Activated CD4-positive, alpha-beta T cell treated with anti-CD3 and anti-CD28 coated beads, Interleukin-2, amount 50 U/mL, for 4 hours (primary cell): ENCODE results near the gene SUGP1.

ENCODE experiments used
- DNase-seq, 2 experiments: peaks; one replicate each; pipeline ENCODE4 v3.0.0-alpha.2; 2020

Gene SUGP1

GRCh38 chr19:19341026-19341425 is 20.7 kb upstream of the SUGP1 start:
- no peak for DNase-seq

- DNase-seq: no peak
Observed at GRCh38 chr19:19338082-19338481, 17.8 kb upstream of the SUGP1 start.

- no peak for DNase-seq
Observed at GRCh38 chr19:19337120-19337519, 16.8 kb upstream of the SUGP1 start.

- DNase-seq: no peak
Observed at GRCh38 chr19:19336597-19336996, 16.3 kb upstream of the SUGP1 start.

- DNase-seq: no peak
Observed at GRCh38 chr19:19335408-19336158, 15.3 kb upstream of the SUGP1 start.

GRCh38 chr19:19334989-19335344 is 14.7 kb upstream of the SUGP1 start:
- no peak for DNase-seq

GRCh38 chr19:19334063-19334988 is 14.0 kb upstream of the SUGP1 start:
- no peak for DNase-seq

- no peak for DNase-seq
Observed at GRCh38 chr19:19329126-19329525, 8.8 kb upstream of the SUGP1 start.

- no peak for DNase-seq
Observed at GRCh38 chr19:19327672-19328071, 7.4 kb upstream of the SUGP1 start.

- DNase-seq: no peak
Observed at GRCh38 chr19:19324059-19324770, 3.9 kb upstream of the SUGP1 start.

GRCh38 chr19:19321141-19321577 is 850 bp upstream of the SUGP1 start:
- no peak for DNase-seq

- no peak for DNase-seq
Observed at GRCh38 chr19:19319732-19320360, 463 bp downstream of the SUGP1 start.

GRCh38 chr19:19316082-19316481 is 4.2 kb downstream of the SUGP1 start:
- DNase-seq: no peak

- DNase-seq: no peak
Observed at GRCh38 chr19:19315444-19315843, 4.9 kb downstream of the SUGP1 start.

- DNase-seq: no peak
Observed at GRCh38 chr19:19308373-19308772, 11.9 kb downstream of the SUGP1 start.

GRCh38 chr19:19306191-19306590 is 14.1 kb downstream of the SUGP1 start:
- DNase-seq: no peak

- DNase-seq: no peak
Observed at GRCh38 chr19:19305696-19306095, 14.6 kb downstream of the SUGP1 start.

GRCh38 chr19:19305066-19305465 is 15.2 kb downstream of the SUGP1 start:
- no peak for DNase-seq

GRCh38 chr19:19304186-19304965 is 15.9 kb downstream of the SUGP1 start:
- no peak for DNase-seq

GRCh38 chr19:19303411-19303810 is 16.9 kb downstream of the SUGP1 start:
- no peak for DNase-seq

GRCh38 chr19:19300613-19301012 is 19.7 kb downstream of the SUGP1 start:
- no peak for DNase-seq

- no peak for DNase-seq
Observed at GRCh38 chr19:19297759-19298158, 22.6 kb downstream of the SUGP1 start.
